ENCODE measurements around the gene RELN. TPM values are rescaled to one million over a fixed set of nuclear protein-coding genes. Genes with fewer than 3 reads are reported as not detected.

RELN gene
- total and polyA plus RNA-seq, 2 donors (not counting 1 experiment from before 2014, with no cell fraction given), result not detected

- Histone ChIP-seq H3K4me3 (ENCODE audit: control extremely low read depth in 1 of 5, extremely low read depth in 1 of 5, insufficient read depth in 1 of 5, low read depth in 2 of 5, low read length in 4 of 5) (no peak overlapping the region), H3K27ac (ENCODE audit: low read length in 2 of 2) (no peak overlapping the region), H2AFZ (ENCODE audit: insufficient read depth, low read depth, low read length, poor library complexity, severe bottlenecking) (no peak overlapping the region), H4K20me1 (ENCODE audit: control insufficient read depth, insufficient read depth, low read length, poor library complexity, severe bottlenecking) (no peaks in the 10 kb centered on the region), H3K36me3 (replicated peaks in 1 of 2; ENCODE audit: control extremely low read depth in 1 of 2, control insufficient read depth in 1 of 2, extremely low read depth in 1 of 2, insufficient read depth in 2 of 2, low read length in 1 of 2) (no peaks in the 10 kb centered on the region), H3K4me1 (ENCODE audit: control insufficient read depth in 2 of 2, insufficient read depth in 2 of 2, low read length in 2 of 2) (no peaks in the 10 kb centered on the region), H3K27me3 (replicated peaks in 1 of 4; ENCODE audit: control extremely low read depth in 1 of 4, control insufficient read depth in 3 of 4, insufficient read depth in 4 of 4, low read length in 3 of 4) (no peaks in the 10 kb centered on the region), H3K79me2 (ENCODE audit: control insufficient read depth, insufficient read depth, low read length) (no peaks in the 10 kb centered on the region), H3K9ac (ENCODE audit: low read length) (no peak overlapping the region), H3K9me3 (ENCODE audit: control extremely low read depth in 1 of 3, control insufficient read depth in 2 of 3, insufficient read depth in 1 of 3, low read length in 2 of 3) (no peaks in the 10 kb centered on the region), H3K4me2 (replicated peaks; ENCODE audit: low read depth, low read length, poor library complexity, severe bottlenecking) (no peak overlapping the region)
- H3K4me3 Mint-ChIP-seq, result no peak overlapping the region
- no peak for ATAC-seq (ENCODE audit: low read depth)
- POLR2A ChIA-PET, result no interaction called here
- no peak overlapping the region for H3K27ac Mint-ChIP-seq
- peaks cover 5% of the 10 kb centered on the region for H3K27me3 Mint-ChIP-seq
- intact Hi-C loops (cut with micrococcal nuclease), result no loop called here
- no peaks in the 10 kb centered on the region for H3K9me3 Mint-ChIP-seq (ENCODE audit: insufficient read depth)
- no peak for DNase-seq
- CTCF ChIA-PET, result no interaction called here
- TF ChIP-seq EZH2 (IDR thresholded peaks at IDR 0.05; ENCODE audit: borderline replicate concordance, insufficient read depth, low read depth, low read length, poor library complexity, severe bottlenecking) (no peak), CTCF (IDR thresholded peaks at IDR 0.05) (no peak)
- no peaks in the 10 kb centered on the region for H3K4me1 Mint-ChIP-seq
Observed at GRCh38 chr7:103967401-103967800, 22.1 kb downstream of the RELN start.

GRCh38 chr7:103966593-103967277 is 22.7 kb downstream of the RELN start:
- ChIA-PET POLR2A (no interaction called here), CTCF (no interaction called here)
- Histone ChIP-seq H3K27me3 (replicated peaks in 1 of 4; ENCODE audit: control extremely low read depth in 1 of 4, control insufficient read depth in 3 of 4, insufficient read depth in 4 of 4, low read length in 3 of 4) (no peaks in the 10 kb centered on the region), H3K9me3 (ENCODE audit: control extremely low read depth in 1 of 3, control insufficient read depth in 2 of 3, insufficient read depth in 1 of 3, low read length in 2 of 3) (no peaks in the 10 kb centered on the region), H3K79me2 (ENCODE audit: control insufficient read depth, insufficient read depth, low read length) (no peaks in the 10 kb centered on the region), H3K36me3 (replicated peaks in 1 of 2; ENCODE audit: control extremely low read depth in 1 of 2, control insufficient read depth in 1 of 2, extremely low read depth in 1 of 2, insufficient read depth in 2 of 2, low read length in 1 of 2) (no peaks in the 10 kb centered on the region), H3K4me3 (ENCODE audit: control extremely low read depth in 1 of 5, extremely low read depth in 1 of 5, insufficient read depth in 1 of 5, low read depth in 2 of 5, low read length in 4 of 5) (no peak overlapping the region), H3K4me2 (replicated peaks; ENCODE audit: low read depth, low read length, poor library complexity, severe bottlenecking) (no peak overlapping the region), H3K9ac (ENCODE audit: low read length) (no peak overlapping the region), H3K27ac (ENCODE audit: low read length in 2 of 2) (no peak overlapping the region), H3K4me1 (ENCODE audit: control insufficient read depth in 2 of 2, insufficient read depth in 2 of 2, low read length in 2 of 2) (no peaks in the 10 kb centered on the region), H4K20me1 (ENCODE audit: control insufficient read depth, insufficient read depth, low read length, poor library complexity, severe bottlenecking) (no peaks in the 10 kb centered on the region), H2AFZ (ENCODE audit: insufficient read depth, low read depth, low read length, poor library complexity, severe bottlenecking) (no peak overlapping the region)
- no peak for TF ChIP-seq EZH2 (IDR thresholded peaks at IDR 0.05; ENCODE audit: borderline replicate concordance, insufficient read depth, low read depth, low read length, poor library complexity, severe bottlenecking)
- TF ChIP-seq CTCF (IDR thresholded peaks at IDR 0.05), result no peak
- no peak for ATAC-seq (ENCODE audit: low read depth)
- Mint-ChIP-seq H3K4me3 (no peak overlapping the region), H3K27ac (no peak overlapping the region), H3K9me3 (ENCODE audit: insufficient read depth) (no peaks in the 10 kb centered on the region), H3K27me3 (peaks cover 8% of the 10 kb centered on the region), H3K4me1 (no peaks in the 10 kb centered on the region)
- intact Hi-C loops (cut with micrococcal nuclease), result no loop called here
- WGBS (ENCODE audit: insufficient coverage), result no CpG with 5 or more reads among the region's 4 CpGs
- DNase-seq, result no peak

Measured in B cell (primary cell).